Measurements from ENCODE around the gene FBXO40. TPM values are rescaled to one million over a fixed set of nuclear protein-coding genes. Genes with fewer than 3 reads are reported as not detected.

The FBXO40 gene
- total and polyA plus RNA-seq, 10 of the 15 experiments (the other 5 are each of a cell fraction or from before 2014, with no cell fraction given): 0.03 to 0.05 (median 0.04) TPM; not detected in 7

DNA sequence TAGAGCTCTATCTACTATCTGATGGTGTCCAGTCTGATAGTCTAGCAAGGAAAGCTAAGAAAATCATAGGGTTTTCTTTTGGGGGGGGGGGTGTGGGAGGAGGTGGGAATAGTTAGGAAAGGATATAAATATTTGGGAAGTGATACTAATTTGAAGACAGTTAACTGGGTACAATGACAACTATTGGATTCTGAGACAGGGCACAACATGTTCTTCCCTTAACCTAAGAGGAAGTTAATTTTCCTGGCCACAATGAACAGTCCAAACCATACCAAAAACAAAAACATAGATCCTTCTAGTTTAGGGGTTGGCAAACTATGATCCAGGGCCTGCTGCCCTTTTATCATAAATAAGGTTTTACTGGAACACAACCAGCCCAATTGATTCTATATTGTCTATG, 77.5 kb downstream of the FBXO40 start:
- no TSS peak for BruUV-seq (replicated peaks)
- in situ Hi-C loops (cut with MboI): no loop called here

More for the DNA sequence above, 77.5 kb downstream of the FBXO40 start:
- CTCF ChIA-PET: no interaction called here
- Histone ChIP-seq H3K4me3 (no peak overlapping the region), H3K9me3 (replicated peaks; ENCODE audit: control insufficient read depth, insufficient read depth, low read length) (no peaks in the 10 kb centered on the region), H3K27me3 (replicated peaks in 1 of 2; ENCODE audit: control insufficient read depth in 2 of 2, insufficient read depth in 2 of 2, low read length in 1 of 2) (no peaks in the 10 kb centered on the region), H2AFZ (ENCODE audit: control insufficient read depth, low read depth, low read length) (no peak overlapping the region), H4K20me1 (ENCODE audit: control insufficient read depth, insufficient read depth) (no peaks in the 10 kb centered on the region), H3K9ac (ENCODE audit: control insufficient read depth, insufficient read depth, low read length) (no peak overlapping the region), H3K4me2 (ENCODE audit: control insufficient read depth, insufficient read depth) (no peak overlapping the region), H3K27ac (ENCODE audit: control insufficient read depth, insufficient read depth) (no peak overlapping the region), H3K4me1 (ENCODE audit: control insufficient read depth, insufficient read depth, low read length) (no peaks in the 10 kb centered on the region), H3K36me3 (ENCODE audit: control insufficient read depth in 2 of 2, insufficient read depth in 2 of 2, low read length in 1 of 2) (peaks cover 2 to 11% of the 10 kb centered on the region in 2 experiments), H3K79me2 (ENCODE audit: control insufficient read depth, insufficient read depth, low read length) (no peaks in the 10 kb centered on the region)
- intact Hi-C loops (cut with micrococcal nuclease; ENCODE audit: unreplicated experiment): no loop called here
- FAIRE-seq (no peak), DNase-seq (ENCODE audit: low read depth, low spot score) (no peak), ATAC-seq (no peak)
- TF ChIP-seq ZNF24 (IDR thresholded peaks at IDR 0.05) (no peak), EGR1 (IDR thresholded peaks at IDR 0.05; ENCODE audit: borderline replicate concordance in 1 of 2, low read depth in 2 of 2, low read length in 2 of 2) (no peak), ZBED1 (IDR thresholded peaks at IDR 0.05; ENCODE audit: borderline replicate concordance) (no peak), MXI1 (IDR thresholded peaks at IDR 0.05; ENCODE audit: low read depth, low read length) (no peak)
- TF ChIP-seq, protein P1, sequence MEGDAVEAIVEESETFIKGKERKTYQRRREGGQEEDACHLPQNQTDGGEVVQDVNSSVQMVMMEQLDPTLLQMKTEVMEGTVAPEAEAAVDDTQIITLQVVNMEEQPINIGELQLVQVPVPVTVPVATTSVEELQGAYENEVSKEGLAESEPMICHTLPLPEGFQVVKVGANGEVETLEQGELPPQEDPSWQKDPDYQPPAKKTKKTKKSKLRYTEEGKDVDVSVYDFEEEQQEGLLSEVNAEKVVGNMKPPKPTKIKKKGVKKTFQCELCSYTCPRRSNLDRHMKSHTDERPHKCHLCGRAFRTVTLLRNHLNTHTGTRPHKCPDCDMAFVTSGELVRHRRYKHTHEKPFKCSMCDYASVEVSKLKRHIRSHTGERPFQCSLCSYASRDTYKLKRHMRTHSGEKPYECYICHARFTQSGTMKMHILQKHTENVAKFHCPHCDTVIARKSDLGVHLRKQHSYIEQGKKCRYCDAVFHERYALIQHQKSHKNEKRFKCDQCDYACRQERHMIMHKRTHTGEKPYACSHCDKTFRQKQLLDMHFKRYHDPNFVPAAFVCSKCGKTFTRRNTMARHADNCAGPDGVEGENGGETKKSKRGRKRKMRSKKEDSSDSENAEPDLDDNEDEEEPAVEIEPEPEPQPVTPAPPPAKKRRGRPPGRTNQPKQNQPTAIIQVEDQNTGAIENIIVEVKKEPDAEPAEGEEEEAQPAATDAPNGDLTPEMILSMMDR (IDR thresholded peaks at IDR 0.05 in 2 of 3, conservative IDR thresholded peaks at IDR 0.05 in 1 of 3; ENCODE audit: control insufficient read depth in 2 of 3, extremely low read depth in 1 of 3, insufficient read depth in 1 of 3, low read depth in 3 of 3, low read length in 3 of 3): no peak
- TF ChIP-seq, protein P2, sequence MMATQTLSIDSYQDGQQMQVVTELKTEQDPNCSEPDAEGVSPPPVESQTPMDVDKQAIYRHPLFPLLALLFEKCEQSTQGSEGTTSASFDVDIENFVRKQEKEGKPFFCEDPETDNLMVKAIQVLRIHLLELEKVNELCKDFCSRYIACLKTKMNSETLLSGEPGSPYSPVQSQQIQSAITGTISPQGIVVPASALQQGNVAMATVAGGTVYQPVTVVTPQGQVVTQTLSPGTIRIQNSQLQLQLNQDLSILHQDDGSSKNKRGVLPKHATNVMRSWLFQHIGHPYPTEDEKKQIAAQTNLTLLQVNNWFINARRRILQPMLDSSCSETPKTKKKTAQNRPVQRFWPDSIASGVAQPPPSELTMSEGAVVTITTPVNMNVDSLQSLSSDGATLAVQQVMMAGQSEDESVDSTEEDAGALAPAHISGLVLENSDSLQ (IDR thresholded peaks at IDR 0.05): no peak
- TF ChIP-seq, protein P3, sequence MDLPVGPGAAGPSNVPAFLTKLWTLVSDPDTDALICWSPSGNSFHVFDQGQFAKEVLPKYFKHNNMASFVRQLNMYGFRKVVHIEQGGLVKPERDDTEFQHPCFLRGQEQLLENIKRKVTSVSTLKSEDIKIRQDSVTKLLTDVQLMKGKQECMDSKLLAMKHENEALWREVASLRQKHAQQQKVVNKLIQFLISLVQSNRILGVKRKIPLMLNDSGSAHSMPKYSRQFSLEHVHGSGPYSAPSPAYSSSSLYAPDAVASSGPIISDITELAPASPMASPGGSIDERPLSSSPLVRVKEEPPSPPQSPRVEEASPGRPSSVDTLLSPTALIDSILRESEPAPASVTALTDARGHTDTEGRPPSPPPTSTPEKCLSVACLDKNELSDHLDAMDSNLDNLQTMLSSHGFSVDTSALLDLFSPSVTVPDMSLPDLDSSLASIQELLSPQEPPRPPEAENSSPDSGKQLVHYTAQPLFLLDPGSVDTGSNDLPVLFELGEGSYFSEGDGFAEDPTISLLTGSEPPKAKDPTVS (IDR thresholded peaks at IDR 0.05; ENCODE audit: low read depth, low read length): no peak
- TF ChIP-seq, protein P4, sequence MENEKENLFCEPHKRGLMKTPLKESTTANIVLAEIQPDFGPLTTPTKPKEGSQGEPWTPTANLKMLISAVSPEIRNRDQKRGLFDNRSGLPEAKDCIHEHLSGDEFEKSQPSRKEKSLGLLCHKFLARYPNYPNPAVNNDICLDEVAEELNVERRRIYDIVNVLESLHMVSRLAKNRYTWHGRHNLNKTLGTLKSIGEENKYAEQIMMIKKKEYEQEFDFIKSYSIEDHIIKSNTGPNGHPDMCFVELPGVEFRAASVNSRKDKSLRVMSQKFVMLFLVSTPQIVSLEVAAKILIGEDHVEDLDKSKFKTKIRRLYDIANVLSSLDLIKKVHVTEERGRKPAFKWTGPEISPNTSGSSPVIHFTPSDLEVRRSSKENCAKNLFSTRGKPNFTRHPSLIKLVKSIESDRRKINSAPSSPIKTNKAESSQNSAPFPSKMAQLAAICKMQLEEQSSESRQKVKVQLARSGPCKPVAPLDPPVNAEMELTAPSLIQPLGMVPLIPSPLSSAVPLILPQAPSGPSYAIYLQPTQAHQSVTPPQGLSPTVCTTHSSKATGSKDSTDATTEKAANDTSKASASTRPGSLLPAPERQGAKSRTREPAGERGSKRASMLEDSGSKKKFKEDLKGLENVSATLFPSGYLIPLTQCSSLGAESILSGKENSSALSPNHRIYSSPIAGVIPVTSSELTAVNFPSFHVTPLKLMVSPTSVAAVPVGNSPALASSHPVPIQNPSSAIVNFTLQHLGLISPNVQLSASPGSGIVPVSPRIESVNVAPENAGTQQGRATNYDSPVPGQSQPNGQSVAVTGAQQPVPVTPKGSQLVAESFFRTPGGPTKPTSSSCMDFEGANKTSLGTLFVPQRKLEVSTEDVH (IDR thresholded peaks at IDR 0.05; ENCODE audit: low read depth, partially characterized antibody): no peak
- SMC1A ChIA-PET (ENCODE audit: uncharacterized antibody, unreplicated experiment): interaction anchor here (1.1 to 1.9 kb wide), 6 partner anchors 9 to 28 kb away, joined by 3 to 6 read pairs (median 6); partner anchors contain the start of gene HCLS1
- POLR2A ChIA-PET: no interaction called here
- RAD21 ChIA-PET (ENCODE audit: unreplicated experiment): no interaction called here
